Smooth muscle cell (in vitro differentiated cells): ENCODE measurements around the gene CD82. TPM values are rescaled to one million over a fixed set of nuclear protein-coding genes. Genes with fewer than 3 reads are reported as not detected.
A peak's percentile ranks its signal among the peaks of the same experiment; 100 is the strongest.

Experiments
- DNase-seq: peaks from one replicate; lab custom pipeline; 2025; ENCODE audit not compliant: unreplicated experiment; lab: John Stamatoyannopoulos, UW
- H2AFZ ChIP-seq: fragments of 200-600 bp; sonication (generic); 2 replicates; pipeline ENCODE4 v1.6.0; 2016; ENCODE audit warnings: antibody characterized with exemption, low read depth, mild to moderate bottlenecking
- H3F3A ChIP-seq: fragments of 200-600 bp; sonication (generic); 2 replicates; pipeline ENCODE4 v1.6.0; 2017; ENCODE audit warnings: antibody characterized with exemption, low read depth
- H3K27ac ChIP-seq: fragments of 200-600 bp; sonication (generic); 2 replicates; pipeline ENCODE4 v1.5.1; 2016; ENCODE audit warnings: low read depth, mild to moderate bottlenecking
- H3K27me3 ChIP-seq: fragments of 200-600 bp; sonication (generic); 2 replicates; pipeline ENCODE4 v1.6.1; 2016; ENCODE audit warnings: low read depth, mild to moderate bottlenecking
- H3K36me3 ChIP-seq: fragments of 200-600 bp; sonication (generic); 2 replicates; pipeline ENCODE4 v1.5.1; 2016; ENCODE audit warnings: low read depth
- H3K4me1 ChIP-seq: fragments of 200-600 bp; sonication (generic); 2 replicates; pipeline ENCODE4 v1.5.1; 2016; ENCODE audit warnings: low read depth
- H3K4me2 ChIP-seq: fragments of 200-600 bp; sonication (generic); 2 replicates; pipeline ENCODE4 v1.6.0; 2016; ENCODE audit warnings: mild to moderate bottlenecking
- H3K4me3 ChIP-seq: fragments of 200-600 bp; sonication (generic); 2 replicates; pipeline ENCODE4 v1.5.1; 2016; ENCODE audit warnings: mild to moderate bottlenecking
- H3K79me2 ChIP-seq: fragments of 200-600 bp; sonication (generic); 2 replicates; pipeline ENCODE4 v1.6.0; 2016; ENCODE audit warnings: low read depth, mild to moderate bottlenecking
- H3K9ac ChIP-seq: fragments of 200-600 bp; sonication (generic); 2 replicates; pipeline ENCODE4 v1.6.0; 2016; ENCODE audit warnings: low read depth
- H3K9me3 ChIP-seq: fragments of 200-600 bp; sonication (generic); replicated peaks from 2 replicates; pipeline ENCODE4 v1.5.1; 2016; ENCODE audit warnings: low read depth
- H4K20me1 ChIP-seq: fragments of 200-600 bp; sonication (generic); 2 replicates; pipeline ENCODE4 v1.6.0; 2016; ENCODE audit warnings: low read depth
- WGBS: methylation state at CpG from one replicate; pipeline ENCODE4 v1.1.7; 2016; ENCODE audit warnings: low lambda C conversion rate; 5-methylcytosine and 5-hydroxymethylcytosine counted together
- polyA plus RNA-seq: library from polyadenylated mRNA; unstranded; fragments of >200 nt; fragmentation: Nextera tagmentation; extraction: Ambion mirVana; gene quantifications from 2 replicates; pipeline ENCODE4 v1.2.1, GENCODE V29; 2016
- total RNA-seq: library from RNA; depleted of rRNA; stranded (reverse); fragments of >200 nt; gene quantifications from 2 replicates; pipeline ENCODE4 v1.2.3, GENCODE V29; 2014
- TF ChIP-seq, protein P1 (sequence below): fragments of 200-600 bp; sonication (generic); IDR thresholded peaks from 2 replicates; pipeline ENCODE4 v1.5.1; 2017; ENCODE audit warnings: borderline replicate concordance, mild to moderate bottlenecking, antibody characterized with exemption; ENCODE audit not compliant: insufficient read depth, poor library complexity, severe bottlenecking

CD82 gene
- total and polyA plus RNA-seq, 2 experiments from 2014 or later: 58.6 to 270 TPM

DNA sequence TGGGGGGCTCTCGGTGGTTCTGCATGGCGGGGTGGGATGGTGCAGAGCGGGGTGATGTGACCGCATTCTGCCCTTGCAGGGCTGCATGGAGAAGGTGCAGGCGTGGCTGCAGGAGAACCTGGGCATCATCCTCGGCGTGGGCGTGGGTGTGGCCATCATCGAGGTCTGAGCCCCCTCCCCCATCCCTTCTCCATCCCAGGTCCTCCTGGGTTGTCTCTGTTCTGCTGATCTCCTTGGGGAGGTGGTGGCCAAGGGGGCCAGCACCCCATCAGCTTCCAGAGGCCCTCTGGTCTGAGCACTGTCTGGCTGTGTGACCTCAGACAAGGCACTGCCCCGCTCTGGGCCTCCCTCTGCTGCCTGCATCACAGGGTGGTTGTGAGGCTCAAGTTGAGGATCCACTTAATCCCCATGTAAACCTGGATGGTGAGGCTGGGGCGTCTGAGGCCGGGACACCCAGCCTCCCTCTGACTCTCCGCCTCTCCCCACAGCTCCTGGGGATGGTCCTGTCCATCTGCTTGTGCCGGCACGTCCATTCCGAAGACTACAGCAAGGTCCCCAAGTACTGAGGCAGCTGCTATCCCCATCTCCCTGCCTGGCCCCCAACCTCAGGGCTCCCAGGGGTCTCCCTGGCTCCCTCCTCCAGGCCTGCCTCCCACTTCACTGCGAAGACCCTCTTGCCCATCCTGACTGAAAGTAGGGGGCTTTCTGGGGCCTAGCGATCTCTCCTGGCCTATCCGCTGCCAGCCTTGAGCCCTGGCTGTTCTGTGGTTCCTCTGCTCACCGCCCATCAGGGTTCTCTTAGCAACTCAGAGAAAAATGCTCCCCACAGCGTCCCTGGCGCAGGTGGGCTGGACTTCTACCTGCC, 53.3 kb downstream of the CD82 start:
- Histone ChIP-seq H3K4me3 (no peak overlapping the region), H3K27ac (no peak overlapping the region), H3K79me2 (no peaks in the 10 kb centered on the region), H4K20me1 (peaks cover 8% of the 10 kb centered on the region), H3K9me3 (no peaks in the 10 kb centered on the region), H3K9ac (no peak overlapping the region), H3K4me1 (no peaks in the 10 kb centered on the region), H2AFZ (no peak overlapping the region), H3F3A (no peaks in the 10 kb centered on the region), H3K4me2 (no peak overlapping the region), H3K27me3 (no peaks in the 10 kb centered on the region), H3K36me3 (no peaks in the 10 kb centered on the region)
- 92% methylated on average over 20 of the region's 22 CpGs for WGBS
- DNase-seq: no peak
- TF ChIP-seq, protein P1, sequence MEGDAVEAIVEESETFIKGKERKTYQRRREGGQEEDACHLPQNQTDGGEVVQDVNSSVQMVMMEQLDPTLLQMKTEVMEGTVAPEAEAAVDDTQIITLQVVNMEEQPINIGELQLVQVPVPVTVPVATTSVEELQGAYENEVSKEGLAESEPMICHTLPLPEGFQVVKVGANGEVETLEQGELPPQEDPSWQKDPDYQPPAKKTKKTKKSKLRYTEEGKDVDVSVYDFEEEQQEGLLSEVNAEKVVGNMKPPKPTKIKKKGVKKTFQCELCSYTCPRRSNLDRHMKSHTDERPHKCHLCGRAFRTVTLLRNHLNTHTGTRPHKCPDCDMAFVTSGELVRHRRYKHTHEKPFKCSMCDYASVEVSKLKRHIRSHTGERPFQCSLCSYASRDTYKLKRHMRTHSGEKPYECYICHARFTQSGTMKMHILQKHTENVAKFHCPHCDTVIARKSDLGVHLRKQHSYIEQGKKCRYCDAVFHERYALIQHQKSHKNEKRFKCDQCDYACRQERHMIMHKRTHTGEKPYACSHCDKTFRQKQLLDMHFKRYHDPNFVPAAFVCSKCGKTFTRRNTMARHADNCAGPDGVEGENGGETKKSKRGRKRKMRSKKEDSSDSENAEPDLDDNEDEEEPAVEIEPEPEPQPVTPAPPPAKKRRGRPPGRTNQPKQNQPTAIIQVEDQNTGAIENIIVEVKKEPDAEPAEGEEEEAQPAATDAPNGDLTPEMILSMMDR: no peak

DNA sequence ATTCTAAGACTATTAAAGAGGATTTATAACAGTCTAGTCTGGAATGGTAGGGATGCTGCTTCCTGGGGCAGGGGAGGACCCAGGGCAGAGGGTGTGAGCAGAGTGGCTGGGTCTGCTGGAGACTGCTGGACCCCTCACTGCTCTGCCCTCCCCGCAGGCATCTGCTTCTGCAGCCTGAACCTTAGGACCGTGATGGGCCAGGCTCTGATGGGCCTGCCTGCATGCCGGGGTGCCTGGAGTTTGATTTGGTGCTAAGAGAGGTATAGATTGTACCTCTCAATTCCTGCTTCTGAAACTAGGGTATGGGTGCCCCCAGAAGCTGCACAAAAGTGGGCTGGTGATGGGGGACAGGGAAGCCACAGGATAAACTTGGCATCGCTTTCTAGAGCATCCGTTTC, 54.9 kb downstream of the CD82 start:
- H3K4me1 ChIP-seq: no peaks in the 10 kb centered on the region
- H3K27ac ChIP-seq: no peak overlapping the region
- no peak overlapping the region for H3K9ac ChIP-seq
- no peak overlapping the region for H3K4me3 ChIP-seq
- no peaks in the 10 kb centered on the region for H3K36me3 ChIP-seq
- DNase-seq: no peak
- H4K20me1 ChIP-seq: peaks cover 8% of the 10 kb centered on the region
- no peaks in the 10 kb centered on the region for H3K79me2 ChIP-seq
- no peaks in the 10 kb centered on the region for H3K27me3 ChIP-seq
- no peak overlapping the region for H2AFZ ChIP-seq
- TF ChIP-seq, protein P1: no peak
- no peaks in the 10 kb centered on the region for H3K9me3 ChIP-seq
- no peak overlapping the region for H3K4me2 ChIP-seq
- WGBS: 88% methylated on average over 5 of the region's 5 CpGs
- no peaks in the 10 kb centered on the region for H3F3A ChIP-seq

DNA sequence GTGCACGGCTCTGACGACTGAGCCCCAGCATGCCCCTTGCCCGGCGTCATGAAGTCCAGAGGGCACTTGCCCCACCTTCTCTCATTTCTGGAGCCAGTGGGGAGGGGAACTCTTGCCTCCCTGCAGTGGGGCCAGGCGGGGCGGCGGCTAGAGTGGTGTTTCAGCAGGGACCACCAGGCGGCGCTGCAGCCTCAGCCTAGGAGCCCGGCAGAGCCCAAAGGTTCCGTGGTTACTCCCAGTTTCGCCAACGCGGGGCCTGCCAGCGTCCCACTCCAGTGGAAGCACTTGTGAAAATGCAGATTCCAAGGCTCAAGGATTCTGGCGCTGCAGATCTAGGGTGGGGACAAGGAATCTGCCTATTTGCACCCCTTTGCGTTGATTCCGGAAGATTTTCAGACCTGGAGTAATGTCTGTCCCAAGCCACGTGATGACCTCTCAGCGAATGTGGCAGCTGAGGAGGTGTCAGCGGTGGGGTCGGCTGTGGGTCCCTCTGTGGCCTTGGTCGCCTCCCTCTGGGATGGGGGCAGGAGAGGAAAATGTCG, 55.7 kb downstream of the CD82 start:
- H3K27me3 ChIP-seq: no peaks in the 10 kb centered on the region
- no peak overlapping the region for H2AFZ ChIP-seq
- no peaks in the 10 kb centered on the region for H3F3A ChIP-seq
- TF ChIP-seq, protein P1: peak; percentile 98
- H3K9ac ChIP-seq: no peak overlapping the region
- WGBS: 14% methylated on average over 24 of the region's 24 CpGs
- no peaks in the 10 kb centered on the region for H3K9me3 ChIP-seq
- peaks cover 8% of the 10 kb centered on the region for H4K20me1 ChIP-seq
- H3K4me3 ChIP-seq: peak overlapping the region; percentile 29
- H3K79me2 ChIP-seq: no peaks in the 10 kb centered on the region
- no peaks in the 10 kb centered on the region for H3K36me3 ChIP-seq
- no peaks in the 10 kb centered on the region for H3K4me1 ChIP-seq
- H3K27ac ChIP-seq: no peak overlapping the region
- H3K4me2 ChIP-seq: peak overlapping the region; percentile 74
- DNase-seq: peak; percentile 68
